ENCODE measurements around the gene CCDC187. TPM values are rescaled to one million over a fixed set of nuclear protein-coding genes. Genes with fewer than 3 reads are reported as not detected.

CCDC187 gene
- total and polyA plus RNA-seq, 2 of the 8 experiments (the other 6 are each of a cell fraction or from before 2014, with no cell fraction given), result 0.02 TPM; not detected in 1

GRCh38 chr9:136250676-136251075, 53.2 kb downstream of the CCDC187 start (continued):
- TF ChIP-seq CHD7 (IDR thresholded peaks at IDR 0.05; ENCODE audit: insufficient replicate concordance, low read length), result no peak
- TF ChIP-seq CREB1 (IDR thresholded peaks at IDR 0.05), result no peak
- no peak for TF ChIP-seq CHD1 (IDR thresholded peaks at IDR 0.05; ENCODE audit: low read depth, low read length)
